SH-SY5Y (cell line): Measurements from ENCODE around the gene PRR33.

Source experiments
- GATA2 ChIP-seq: IDR thresholded peaks from 2 replicates; pipeline ENCODE4 v1.6.1; 2011; ENCODE audit warnings: mild to moderate bottlenecking, low read depth, low read length
- GATA3 ChIP-seq: IDR thresholded peaks from 2 replicates; pipeline ENCODE4 v1.6.1; 2011; ENCODE audit warnings: low read depth, mild to moderate bottlenecking, low read length, moderate library complexity

DNA sequence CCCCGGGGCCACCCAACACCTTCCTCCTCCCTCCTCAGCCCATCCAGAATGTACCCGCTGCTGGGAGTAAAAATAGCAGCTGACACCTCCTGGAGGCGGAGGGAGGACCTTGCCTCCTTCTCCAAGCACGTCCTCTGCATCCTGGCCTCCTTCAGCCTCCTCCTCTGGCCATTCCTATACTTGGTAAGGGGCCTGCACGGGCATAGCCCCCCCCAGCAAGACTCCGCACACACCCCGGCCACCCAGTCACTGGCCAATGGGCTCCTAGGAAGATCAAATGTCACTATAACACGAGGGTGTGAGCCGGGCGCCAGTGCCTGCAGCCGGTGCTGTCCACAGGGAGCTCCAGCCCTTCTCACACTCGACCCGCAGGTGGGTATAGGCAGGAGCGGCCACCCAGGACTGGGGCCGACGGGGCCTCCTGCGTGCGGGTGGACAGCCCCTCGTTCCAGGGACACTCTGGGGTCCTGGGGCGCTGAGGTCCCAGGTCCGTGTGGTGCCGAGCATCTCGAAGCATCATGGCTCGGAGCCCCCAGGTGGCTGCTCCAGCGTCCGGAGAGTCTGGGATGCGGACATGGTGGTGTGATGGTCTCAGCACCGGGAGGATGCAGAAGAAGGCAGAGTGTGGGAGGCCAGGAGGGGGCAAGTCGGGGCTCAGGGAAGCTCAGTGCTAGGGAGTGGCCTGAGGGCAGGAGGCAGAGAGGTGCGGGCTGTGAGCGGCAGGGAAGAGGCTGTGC, 27.9 kb upstream of the PRR33 start, which contains the start of gene TNNT3:
- TF ChIP-seq GATA3 (no peak), GATA2 (no peak)
